Neural cell (in vitro differentiated cells): ENCODE results near the gene POLR3C. TPM values are rescaled to one million over a fixed set of nuclear protein-coding genes. Genes with fewer than 3 reads are reported as not detected.

Source experiments
- H2AFZ ChIP-seq: fragments of 200-600, 300-800 bp; sonication (generic), shearing (Covaris generic); 2 replicates; pipeline ENCODE4 v1.6.0; 2014; ENCODE audit warnings: low read depth, mild to moderate bottlenecking, antibody characterized with exemption, low read length, moderate library complexity
- H3F3A ChIP-seq: fragments of 200-600 bp; shearing (Covaris generic); 2 replicates; pipeline ENCODE4 v1.6.1; 2016; ENCODE audit warnings: mild to moderate bottlenecking, moderate library complexity, mixed read lengths, antibody characterized with exemption, low read length; ENCODE audit not compliant: insufficient read depth, poor library complexity, severe bottlenecking
- H3K27ac ChIP-seq: fragments of 200-600, 300-800 bp; sonication (generic), shearing (Covaris generic); 2 replicates; pipeline ENCODE4 v1.5.1; 2014; ENCODE audit warnings: mild to moderate bottlenecking, low read length, moderate library complexity
- H3K27me3 ChIP-seq: fragments of 300-800, 200-600 bp; sonication (generic), shearing (Covaris generic); 2 replicates; pipeline ENCODE4 v1.6.0; 2014; ENCODE audit warnings: mild to moderate bottlenecking, low read depth, low read length, moderate library complexity; ENCODE audit not compliant: insufficient read depth
- H3K36me3 ChIP-seq: fragments of 300-800, 200-600 bp; sonication (generic), shearing (Covaris generic); 2 replicates; pipeline ENCODE4 v1.5.1; 2014; ENCODE audit warnings: mild to moderate bottlenecking, antibody characterized with exemption, low read length, moderate library complexity; ENCODE audit not compliant: insufficient read depth
- H3K4me2 ChIP-seq: fragments of 300-800, 200-600 bp; sonication (generic), shearing (Covaris generic); 2 replicates; pipeline ENCODE4 v1.6.0; 2014; ENCODE audit warnings: mild to moderate bottlenecking, low read length
- H3K4me3 ChIP-seq: fragments of 300-800, 200-600 bp; sonication (generic), shearing (Covaris generic); 2 replicates; pipeline ENCODE4 v1.5.1; 2014; ENCODE audit warnings: mild to moderate bottlenecking, low read length, moderate library complexity
- H3K79me2 ChIP-seq: fragments of 200-600 bp; shearing (Covaris generic); replicated peaks from 2 replicates; pipeline ENCODE4 v1.6.0; 2014; ENCODE audit warnings: mild to moderate bottlenecking, low read length, moderate library complexity; ENCODE audit not compliant: insufficient read depth
- H3K9ac ChIP-seq: fragments of 300-800, 200-600 bp; sonication (generic), shearing (Covaris generic); 2 replicates; pipeline ENCODE4 v1.6.1; 2016; ENCODE audit warnings: mild to moderate bottlenecking, low read length, mixed read lengths
- H3K9me2 ChIP-seq: fragments of 200-600 bp; shearing (Covaris generic); 2 replicates; pipeline ENCODE4 v1.6.1; 2016; ENCODE audit warnings: mild to moderate bottlenecking, low read length, mixed read lengths; ENCODE audit not compliant: insufficient read depth
- H3K9me3 ChIP-seq: fragments of 200-600, 300-800 bp; sonication (generic), shearing (Covaris generic); 2 replicates; pipeline ENCODE4 v1.6.1; 2016; ENCODE audit warnings: mild to moderate bottlenecking, mixed run types, low read length, moderate library complexity, mixed read lengths
- H4K20me1 ChIP-seq: fragments of 200-600 bp; shearing (Covaris generic); 2 replicates; pipeline ENCODE4 v1.6.1; 2016; ENCODE audit warnings: mild to moderate bottlenecking, mixed run types; ENCODE audit not compliant: insufficient read depth
- EP300 ChIP-seq: fragments of 450-650 bp; conservative IDR thresholded peaks from 2 replicates; pipeline ENCODE4 v1.6.1; 2014; ENCODE audit warnings: antibody characterized with exemption, mild to moderate bottlenecking, moderate library complexity; ENCODE audit not compliant: poor library complexity, severe bottlenecking
- EZH2 ChIP-seq: fragments of 200-600, 300-800 bp; shearing (Covaris generic), sonication (generic); IDR thresholded peaks from 2 replicates; pipeline ENCODE4 v1.6.1; 2014; ENCODE audit warnings: antibody characterized with exemption, low read length, borderline replicate concordance, mild to moderate bottlenecking; ENCODE audit not compliant: insufficient read depth, poor library complexity, severe bottlenecking
- MXI1 ChIP-seq: fragments of 450-650 bp; conservative IDR thresholded peaks from 2 replicates; pipeline ENCODE4 v1.6.1; 2014; ENCODE audit warnings: antibody characterized with exemption, mild to moderate bottlenecking; ENCODE audit not compliant: poor library complexity, severe bottlenecking
- POLR2AphosphoS5 ChIP-seq: IDR thresholded peaks from 2 replicates; pipeline ENCODE4 v1.6.1; 2012
- RAD21 ChIP-seq: fragments of 450-650 bp; conservative IDR thresholded peaks from 2 replicates; pipeline ENCODE4 v1.6.1; 2014; ENCODE audit warnings: antibody characterized with exemption, mild to moderate bottlenecking, moderate library complexity
- REST ChIP-seq: IDR thresholded peaks from 2 replicates; pipeline ENCODE4 v1.6.1; 2012; ENCODE audit warnings: borderline replicate concordance
- SMC3 ChIP-seq: fragments of 450-650 bp; conservative IDR thresholded peaks from 2 replicates; pipeline ENCODE4 v1.6.1; 2014; ENCODE audit warnings: antibody characterized with exemption, mild to moderate bottlenecking, moderate library complexity; ENCODE audit not compliant: poor library complexity
- TAF1 ChIP-seq: IDR thresholded peaks from 2 replicates; pipeline ENCODE4 v1.6.1; 2012; ENCODE audit warnings: low read depth
- polyA plus RNA-seq: library from polyadenylated mRNA; depleted of rRNA; stranded (reverse); fragments of >200 nt; gene quantifications from 2 replicates; pipeline ENCODE4 v1.2.3, GENCODE V29; 2014
- TF ChIP-seq, protein P1 (sequence below): fragments of 450-650 bp; IDR thresholded peaks from 2 replicates; pipeline ENCODE4 v1.5.1; 2014; ENCODE audit warnings: antibody characterized with exemption, mild to moderate bottlenecking, moderate library complexity; ENCODE audit not compliant: poor library complexity, severe bottlenecking

The POLR3C gene
- polyA plus RNA-seq, 1 donor from 2014 or later: 30.1 TPM

DNA sequence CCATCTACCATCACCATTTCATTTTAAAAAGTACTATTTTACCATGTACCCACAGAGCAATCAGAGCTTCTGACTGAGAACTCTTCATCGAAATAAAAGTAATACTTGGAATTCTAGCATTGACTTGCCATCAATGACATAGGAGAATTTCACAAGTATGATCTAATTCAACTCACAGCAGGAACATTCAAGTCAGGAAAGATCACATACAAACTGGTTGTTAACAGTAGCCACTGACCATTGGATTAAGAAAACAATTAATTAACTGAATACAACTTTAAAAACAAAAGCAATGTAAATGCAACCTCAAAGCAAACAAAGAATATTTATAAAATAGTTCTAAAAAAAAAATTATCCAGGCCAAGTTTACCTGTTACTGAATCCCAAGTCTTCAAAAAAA, 18.9 kb upstream of the POLR3C start:
- Histone ChIP-seq H3K36me3 (no peaks in the 10 kb centered on the region), H4K20me1 (no peaks in the 10 kb centered on the region), H3K79me2 (peaks cover 11% of the 10 kb centered on the region), H3K9me2 (no peaks in the 10 kb centered on the region), H3K9ac (no peak overlapping the region), H3K27me3 (no peaks in the 10 kb centered on the region), H3K4me3 (no peak overlapping the region), H3K4me2 (no peak overlapping the region), H3K27ac (no peak overlapping the region), H3F3A (no peaks in the 10 kb centered on the region), H2AFZ (no peak overlapping the region), H3K9me3 (no peaks in the 10 kb centered on the region)
- TF ChIP-seq SMC3: no peak
- TF ChIP-seq TAF1: no peak
- no peak for TF ChIP-seq REST
- TF ChIP-seq EP300: no peak
- TF ChIP-seq, protein P1, sequence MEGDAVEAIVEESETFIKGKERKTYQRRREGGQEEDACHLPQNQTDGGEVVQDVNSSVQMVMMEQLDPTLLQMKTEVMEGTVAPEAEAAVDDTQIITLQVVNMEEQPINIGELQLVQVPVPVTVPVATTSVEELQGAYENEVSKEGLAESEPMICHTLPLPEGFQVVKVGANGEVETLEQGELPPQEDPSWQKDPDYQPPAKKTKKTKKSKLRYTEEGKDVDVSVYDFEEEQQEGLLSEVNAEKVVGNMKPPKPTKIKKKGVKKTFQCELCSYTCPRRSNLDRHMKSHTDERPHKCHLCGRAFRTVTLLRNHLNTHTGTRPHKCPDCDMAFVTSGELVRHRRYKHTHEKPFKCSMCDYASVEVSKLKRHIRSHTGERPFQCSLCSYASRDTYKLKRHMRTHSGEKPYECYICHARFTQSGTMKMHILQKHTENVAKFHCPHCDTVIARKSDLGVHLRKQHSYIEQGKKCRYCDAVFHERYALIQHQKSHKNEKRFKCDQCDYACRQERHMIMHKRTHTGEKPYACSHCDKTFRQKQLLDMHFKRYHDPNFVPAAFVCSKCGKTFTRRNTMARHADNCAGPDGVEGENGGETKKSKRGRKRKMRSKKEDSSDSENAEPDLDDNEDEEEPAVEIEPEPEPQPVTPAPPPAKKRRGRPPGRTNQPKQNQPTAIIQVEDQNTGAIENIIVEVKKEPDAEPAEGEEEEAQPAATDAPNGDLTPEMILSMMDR: no peak
- no peak for TF ChIP-seq EZH2
- TF ChIP-seq POLR2AphosphoS5: no peak
- TF ChIP-seq RAD21: no peak
- no peak for TF ChIP-seq MXI1

DNA sequence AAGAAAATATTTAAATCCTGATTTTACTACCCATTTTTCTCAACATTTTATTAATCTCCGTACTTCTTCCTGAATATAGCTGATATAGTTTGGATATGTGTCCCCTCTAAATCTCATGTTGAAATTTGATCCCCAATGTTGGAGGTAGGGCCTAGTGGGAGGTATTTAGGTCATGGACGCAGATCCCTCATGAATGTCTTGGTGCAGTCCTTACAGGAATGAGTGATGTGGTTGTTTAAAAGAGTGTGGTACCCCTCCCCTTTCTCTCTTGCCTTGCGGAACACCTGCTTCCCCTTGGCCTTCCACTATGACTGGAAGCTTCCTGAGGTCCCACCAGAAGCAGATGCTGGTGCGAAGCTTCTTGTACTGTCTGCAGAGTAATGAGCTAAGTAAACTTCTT, 17.6 kb upstream of the POLR3C start:
- TF ChIP-seq EZH2 (no peak), REST (no peak), RAD21 (no peak), EP300 (no peak), POLR2AphosphoS5 (no peak), TAF1 (no peak), SMC3 (no peak), MXI1 (no peak)
- TF ChIP-seq, protein P1: no peak
- no peaks in the 10 kb centered on the region for H3F3A ChIP-seq
- no peaks in the 10 kb centered on the region for H4K20me1 ChIP-seq
- H3K9me2 ChIP-seq: no peaks in the 10 kb centered on the region
- H3K4me3 ChIP-seq: no peak overlapping the region
- H2AFZ ChIP-seq: no peak overlapping the region
- no peaks in the 10 kb centered on the region for H3K9me3 ChIP-seq
- no peak overlapping the region for H3K27ac ChIP-seq
- no peaks in the 10 kb centered on the region for H3K36me3 ChIP-seq
- H3K79me2 ChIP-seq: peaks cover 11% of the 10 kb centered on the region
- no peaks in the 10 kb centered on the region for H3K27me3 ChIP-seq
- no peak overlapping the region for H3K9ac ChIP-seq
- no peak overlapping the region for H3K4me2 ChIP-seq
